HG03175 (cell line): Measurements from ENCODE around the gene SEMA4A.

Source experiments
- ATAC-seq: cut with Tn5 transposase; IDR thresholded peaks from one replicate; pipeline ENCODE4 v1.9.1; 2021; ENCODE audit warnings: mild to moderate bottlenecking, moderate library complexity; ENCODE audit not compliant: unreplicated experiment

Gene SEMA4A

DNA sequence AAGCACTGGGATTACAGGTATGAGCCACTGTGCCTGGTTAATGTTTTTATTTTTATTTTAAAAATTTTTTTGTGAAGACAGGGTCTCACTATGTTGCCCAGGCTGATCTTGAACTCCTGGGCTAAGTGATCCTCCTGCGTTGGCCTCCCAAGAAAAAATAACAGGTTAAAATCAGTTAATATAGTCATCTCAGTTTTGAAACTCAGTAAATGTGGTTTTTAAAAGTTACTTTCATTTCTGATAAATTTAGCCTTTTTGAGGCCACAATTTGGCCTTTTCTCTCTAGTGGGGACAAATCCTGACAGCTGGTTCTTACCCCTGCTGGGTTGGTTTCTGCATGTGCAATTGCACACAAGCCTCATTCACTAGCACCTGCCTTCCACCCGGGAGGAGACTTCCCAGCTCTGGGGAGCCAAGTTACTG lies 72.7 kb downstream of the SEMA4A start:
- peak; percentile 49 for ATAC-seq

DNA sequence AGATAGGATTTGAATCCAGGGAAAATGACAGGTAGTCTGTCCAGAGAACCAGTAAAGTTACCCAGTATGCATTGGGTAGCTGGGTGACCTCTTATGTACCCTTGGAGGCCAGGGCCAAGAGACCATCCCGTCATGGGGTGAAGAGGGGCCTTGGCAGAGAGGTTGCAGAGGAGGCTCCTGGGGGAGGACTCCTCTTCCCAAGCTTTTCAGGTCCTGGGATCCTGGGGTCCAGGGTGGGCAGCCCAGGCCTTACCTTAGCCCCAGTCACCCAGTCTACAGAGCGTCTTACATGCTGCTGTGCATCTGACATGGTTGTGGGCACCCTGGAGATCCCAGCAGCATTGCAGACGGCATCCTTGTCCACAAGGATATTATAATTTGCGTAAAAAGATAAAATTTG lies 73.4 kb downstream of the SEMA4A start:
- no peak for ATAC-seq
